HG03095 (cell line): ENCODE results near the gene C1orf232.

Experiments
- ATAC-seq: cut with Tn5 transposase; IDR thresholded peaks from one replicate; pipeline ENCODE4 v1.9.1; 2021; ENCODE audit warnings: moderate library complexity; ENCODE audit not compliant: unreplicated experiment

C1orf232 gene

GRCh38 chr1:26125382-26125781 lies 43.4 kb downstream of the C1orf232 start:
- ATAC-seq = no peak

GRCh38 chr1:26124418-26125331 lies 44.1 kb downstream of the C1orf232 start:
- no peak for ATAC-seq

GRCh38 chr1:26122988-26123973 lies 45.5 kb downstream of the C1orf232 start:
- ATAC-seq = no peak

- no peak for ATAC-seq
Measured at GRCh38 chr1:26121854-26122773, 46.6 kb downstream of the C1orf232 start.

GRCh38 chr1:26119892-26120608 lies 48.7 kb downstream of the C1orf232 start:
- ATAC-seq = no peak

GRCh38 chr1:26114165-26114927 lies 54.4 kb downstream of the C1orf232 start:
- no peak for ATAC-seq
